ENCODE results near the gene DEPDC5.

DNA sequence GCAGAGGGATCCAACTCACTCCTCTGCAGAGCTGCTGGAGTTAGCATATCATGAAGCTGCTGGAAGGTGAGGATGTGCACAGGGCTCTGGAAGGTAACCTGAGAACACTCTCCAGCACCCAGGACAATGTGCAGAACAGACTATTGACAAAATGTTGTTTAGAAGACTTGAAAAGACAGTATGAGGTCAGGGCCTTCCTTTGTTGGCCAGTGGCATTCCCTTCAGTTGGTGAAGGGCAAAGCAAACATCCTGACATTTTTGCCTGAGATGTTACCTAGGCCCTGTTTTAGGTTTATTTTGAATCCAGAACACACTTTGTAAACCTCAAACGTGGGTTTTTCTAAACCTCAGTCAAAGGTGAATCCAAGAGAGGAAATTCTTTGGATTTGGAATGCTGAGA, 67.8 kb downstream of the DEPDC5 start:
- TF ChIP-seq, protein P1, sequence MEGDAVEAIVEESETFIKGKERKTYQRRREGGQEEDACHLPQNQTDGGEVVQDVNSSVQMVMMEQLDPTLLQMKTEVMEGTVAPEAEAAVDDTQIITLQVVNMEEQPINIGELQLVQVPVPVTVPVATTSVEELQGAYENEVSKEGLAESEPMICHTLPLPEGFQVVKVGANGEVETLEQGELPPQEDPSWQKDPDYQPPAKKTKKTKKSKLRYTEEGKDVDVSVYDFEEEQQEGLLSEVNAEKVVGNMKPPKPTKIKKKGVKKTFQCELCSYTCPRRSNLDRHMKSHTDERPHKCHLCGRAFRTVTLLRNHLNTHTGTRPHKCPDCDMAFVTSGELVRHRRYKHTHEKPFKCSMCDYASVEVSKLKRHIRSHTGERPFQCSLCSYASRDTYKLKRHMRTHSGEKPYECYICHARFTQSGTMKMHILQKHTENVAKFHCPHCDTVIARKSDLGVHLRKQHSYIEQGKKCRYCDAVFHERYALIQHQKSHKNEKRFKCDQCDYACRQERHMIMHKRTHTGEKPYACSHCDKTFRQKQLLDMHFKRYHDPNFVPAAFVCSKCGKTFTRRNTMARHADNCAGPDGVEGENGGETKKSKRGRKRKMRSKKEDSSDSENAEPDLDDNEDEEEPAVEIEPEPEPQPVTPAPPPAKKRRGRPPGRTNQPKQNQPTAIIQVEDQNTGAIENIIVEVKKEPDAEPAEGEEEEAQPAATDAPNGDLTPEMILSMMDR (conservative IDR thresholded peaks at IDR 0.05) = no peak
- no peak for TF ChIP-seq EZH2 (IDR thresholded peaks at IDR 0.05; ENCODE audit: low read depth)

Measured in PC-9 (cell line).